DMS53 (cell line): ENCODE measurements around the gene GPN2.
"Not testable (repeated sequence)": the region's sequence is repeated elsewhere in the genome, so short reads cannot be mapped to it uniquely, and the experiment has no call there.

Source experiments
- DNase-seq: peaks from one replicate; lab custom pipeline; 2025; lab: John Stamatoyannopoulos, UW

The GPN2 gene

DNA sequence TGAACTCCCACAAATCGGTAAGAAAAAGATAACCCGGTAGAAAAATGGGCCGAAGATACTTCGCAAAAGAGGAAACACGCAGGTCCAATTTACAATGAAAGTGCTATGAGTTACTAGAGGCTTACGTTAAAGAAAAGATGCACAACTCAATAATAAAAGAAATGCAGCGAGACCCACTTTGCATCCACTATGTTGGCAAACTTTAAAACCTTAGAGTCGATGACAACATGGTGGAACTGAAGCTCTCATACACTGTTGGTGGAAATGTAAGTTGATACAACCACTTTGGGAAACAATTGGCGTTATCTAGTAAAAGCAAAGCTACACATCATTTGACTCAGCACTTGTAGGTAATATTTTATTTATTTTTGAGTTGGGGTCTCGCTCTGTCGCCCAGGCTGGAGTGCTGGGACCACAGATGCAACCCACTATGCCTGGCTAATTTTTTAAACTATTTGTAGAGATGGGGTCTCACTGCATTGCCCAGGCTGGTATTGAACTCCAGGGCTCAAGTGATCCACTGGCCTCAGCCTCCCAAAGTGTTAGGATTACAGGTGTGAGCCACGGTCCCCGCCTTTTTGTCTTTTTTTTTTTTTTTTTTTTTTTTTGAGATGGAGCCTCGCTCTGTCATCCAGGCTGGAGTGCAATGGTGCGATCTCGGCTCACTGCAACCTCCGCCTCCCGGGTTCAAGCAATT is 10.9 kb upstream of the GPN2 start:
- DNase-seq: peak; percentile 32

DNA sequence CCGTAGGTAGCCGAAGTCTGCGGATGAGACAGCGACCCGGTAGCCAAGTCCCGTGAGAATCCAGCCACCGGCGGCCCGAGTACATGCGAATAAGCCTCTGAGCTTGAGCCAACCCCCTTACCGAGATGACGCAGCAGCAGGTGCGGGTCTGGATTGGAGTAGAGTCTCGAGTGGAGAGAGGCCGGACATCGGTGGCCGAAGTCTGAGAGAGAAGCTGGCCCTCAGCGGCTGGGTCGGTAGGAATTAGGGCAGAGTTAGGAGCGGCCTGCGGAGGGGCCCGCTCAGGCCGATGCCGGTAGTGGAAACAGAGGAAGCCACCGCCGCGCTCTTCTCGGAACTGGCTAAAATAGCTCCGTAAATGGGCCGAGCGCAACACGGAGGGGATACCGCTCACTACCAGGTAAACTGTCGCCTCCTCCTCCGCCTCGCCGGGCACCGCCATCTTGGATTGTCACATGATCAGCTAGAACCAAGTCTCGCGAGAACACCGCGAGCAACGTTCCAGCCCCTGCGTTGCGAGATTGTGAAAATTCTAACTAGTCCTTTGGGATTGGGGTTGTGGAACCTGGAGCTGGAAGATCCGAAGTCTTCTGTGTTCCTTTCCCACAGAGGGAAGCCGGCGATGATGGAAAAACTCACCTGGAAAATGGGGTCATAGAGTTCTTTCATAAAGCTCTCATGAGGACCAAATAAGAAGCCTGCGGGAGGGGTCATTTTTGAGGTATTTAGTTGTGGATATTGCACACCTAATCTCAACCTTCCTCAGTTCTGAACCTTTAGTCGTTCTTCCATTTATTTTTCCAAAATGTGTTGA is 10.1 kb upstream of the GPN2 start, which contains the start of gene GPATCH3:
GPATCH3 (minus strand) TSS at position 467 of the 814 bp plus-strand sequence; CDS start at position 442, 25 bp downstream.
- peak; percentile 97 for DNase-seq

DNA sequence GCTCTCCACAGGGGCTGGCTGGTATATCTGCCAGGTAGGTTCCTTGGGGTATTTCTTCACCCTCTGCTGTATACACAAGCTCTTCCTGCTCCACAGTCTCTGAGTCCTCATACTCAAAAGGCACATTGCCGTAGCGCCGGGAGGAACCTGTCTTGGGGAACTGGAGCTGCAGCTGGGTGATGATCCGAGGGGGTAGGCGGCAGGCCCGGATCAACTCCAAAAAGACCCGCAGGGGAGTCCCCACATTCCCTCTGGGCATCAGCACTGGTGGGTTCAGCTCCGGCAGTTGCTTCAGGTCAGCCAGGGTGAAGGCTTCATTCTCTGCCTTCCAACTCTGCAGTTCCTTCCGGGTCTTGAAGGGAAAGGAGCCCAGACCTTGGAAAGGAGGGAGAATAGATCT is 7.3 kb upstream of the GPN2 start:
- DNase-seq: no peak

DNA sequence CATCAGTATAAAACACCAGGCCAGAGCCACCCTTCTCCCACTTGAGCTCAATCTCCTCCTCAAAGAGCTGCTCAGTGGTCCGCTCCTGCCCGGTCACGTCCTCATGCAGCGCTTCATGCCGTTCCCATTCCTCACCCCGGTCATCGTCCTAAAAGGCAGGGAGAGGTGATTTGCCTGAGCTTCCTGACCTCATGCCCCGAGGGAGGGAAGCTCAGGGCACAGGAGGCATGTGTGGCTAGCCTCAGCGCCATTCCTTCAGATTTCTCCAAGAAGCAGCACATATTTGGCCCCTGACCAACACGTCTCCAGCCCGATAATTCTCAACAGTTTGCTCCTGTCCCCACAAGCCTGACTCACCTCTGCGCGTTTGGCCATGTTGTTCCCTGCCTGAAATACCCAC is 4.2 kb upstream of the GPN2 start:
- no peak for DNase-seq

DNA sequence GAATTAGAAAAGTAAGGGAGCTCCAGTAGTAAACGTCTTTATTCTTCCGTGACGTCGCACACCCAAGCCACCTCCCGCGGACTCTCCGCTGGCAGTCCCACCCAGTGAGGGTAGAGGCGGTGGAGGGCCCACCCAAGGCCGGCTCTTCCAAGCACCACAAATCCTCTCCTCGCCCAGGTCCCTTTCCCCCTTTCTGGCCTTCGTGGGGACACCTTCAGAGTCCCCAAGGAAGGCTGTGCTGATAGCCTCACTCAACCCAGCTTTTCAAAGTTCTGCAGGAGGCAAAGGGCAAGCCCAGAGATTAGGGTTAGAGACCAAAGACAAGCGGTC is 349 bp upstream of the GPN2 start:
- peak; percentile 53 for DNase-seq

DNA sequence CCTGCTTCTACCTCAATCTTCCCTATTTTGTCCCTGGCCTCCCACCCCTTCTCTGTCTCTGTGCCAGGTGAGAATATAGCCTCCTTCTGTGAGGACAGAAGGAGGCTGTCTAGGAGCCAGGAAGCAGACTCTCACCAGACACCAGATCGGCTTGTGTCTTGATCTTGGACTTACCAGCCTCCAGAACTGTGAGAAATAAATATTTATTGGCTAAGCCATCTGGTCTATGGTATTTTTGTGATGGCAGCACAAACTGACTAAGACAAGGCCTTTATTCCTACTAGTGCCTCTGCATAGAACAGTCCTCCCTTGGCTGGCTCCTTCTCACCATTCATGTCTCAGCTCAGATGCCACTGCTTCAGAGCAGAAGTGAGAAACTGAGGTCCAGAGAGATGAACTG is 1.9 kb downstream of the GPN2 start:
- DNase-seq: no peak

DNA sequence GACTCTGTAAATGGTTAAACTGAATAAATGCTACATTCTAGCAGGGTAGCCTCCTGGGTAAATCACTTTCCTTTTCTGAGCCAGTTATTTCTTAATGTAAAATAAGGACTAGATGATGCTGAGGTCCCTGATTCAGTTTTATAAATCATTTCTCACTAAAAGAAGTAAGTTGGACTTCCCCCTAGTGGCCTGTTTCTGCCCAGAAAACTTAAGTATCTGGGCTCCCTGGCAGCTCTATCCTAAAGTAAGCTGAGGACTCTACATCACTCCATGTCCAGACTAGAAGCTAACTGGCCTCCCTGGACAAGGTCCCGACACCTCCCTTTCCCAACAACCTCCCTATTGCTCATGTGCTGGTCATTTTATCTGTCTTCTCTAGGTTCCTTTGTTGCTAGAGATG is 3.0 kb downstream of the GPN2 start:
- peak; percentile 53 for DNase-seq

DNA sequence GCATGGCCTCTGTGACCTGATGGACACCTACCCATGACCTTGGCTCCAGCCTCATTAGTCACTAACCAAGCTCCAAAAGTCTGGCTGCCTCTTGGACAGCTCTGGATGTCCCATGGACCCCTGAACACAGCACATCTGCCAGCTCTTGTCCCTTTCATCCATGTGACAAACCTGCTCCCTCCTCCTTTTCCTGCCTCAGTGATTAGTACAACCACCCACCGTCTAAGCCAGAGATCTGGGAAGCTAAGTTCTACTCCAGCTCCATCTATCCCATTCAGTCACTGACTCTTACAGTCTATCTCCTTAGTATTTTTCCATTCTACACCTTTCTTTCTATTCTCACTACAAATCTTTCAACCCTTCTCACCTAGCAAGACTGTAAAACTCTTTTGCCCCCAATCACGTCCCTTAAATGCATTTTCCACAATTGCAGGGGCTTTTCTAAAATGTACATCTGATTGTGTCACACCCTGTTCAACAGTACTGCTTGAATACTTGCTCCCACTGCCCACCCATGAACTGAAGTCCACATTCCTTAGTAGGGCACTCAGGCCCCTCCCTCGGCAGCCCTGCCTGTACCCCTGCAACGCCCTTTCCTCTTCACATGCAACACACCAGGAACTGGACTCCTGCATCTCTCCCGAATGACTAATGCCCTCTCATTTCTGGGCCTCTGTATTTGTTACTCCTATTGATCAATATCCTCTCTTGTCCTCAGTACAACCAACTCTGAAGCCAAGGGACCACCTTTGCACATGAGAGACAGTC is 7.2 kb downstream of the GPN2 start:
- DNase-seq: no peak

DNA sequence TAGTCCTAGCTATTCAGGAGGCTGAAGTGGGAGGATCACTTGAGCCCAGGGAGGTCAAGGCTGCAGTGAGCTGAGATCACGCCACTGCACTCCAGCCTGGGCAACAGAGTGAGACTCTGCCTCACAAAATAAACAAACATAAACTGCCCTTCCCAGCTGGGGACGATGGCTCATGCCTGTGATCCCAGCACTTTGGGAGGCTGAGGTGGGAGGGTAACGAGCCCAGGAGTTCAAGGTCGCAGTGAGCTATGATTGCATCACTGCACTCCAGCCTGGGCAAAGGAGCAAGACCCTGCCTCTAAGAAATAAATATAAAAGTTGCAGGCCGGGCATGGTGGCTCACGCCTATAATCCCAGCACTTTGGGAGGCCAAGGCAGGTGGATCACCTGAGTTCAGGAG is 8.5 kb downstream of the GPN2 start:
- not testable (repeated sequence) for DNase-seq

DNA sequence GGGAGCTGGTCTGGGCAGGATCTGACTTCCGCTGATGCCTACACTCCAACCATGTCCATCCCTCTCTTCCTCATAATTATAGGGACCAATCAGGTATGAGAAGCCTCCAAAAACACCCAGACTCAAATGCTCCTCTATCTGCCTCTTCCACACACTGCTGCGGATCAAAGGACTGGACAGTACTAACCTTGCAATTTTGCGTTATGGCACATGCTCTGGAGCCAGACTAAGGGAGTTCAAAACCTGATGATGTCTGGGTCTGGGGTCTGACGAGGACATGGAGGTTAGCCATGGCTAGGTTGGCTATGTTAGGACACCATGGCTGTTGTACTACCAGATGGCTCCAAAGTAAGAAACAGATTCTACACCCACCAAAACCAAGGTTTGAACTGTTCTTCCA is 10.3 kb downstream of the GPN2 start:
- no peak for DNase-seq

DNA sequence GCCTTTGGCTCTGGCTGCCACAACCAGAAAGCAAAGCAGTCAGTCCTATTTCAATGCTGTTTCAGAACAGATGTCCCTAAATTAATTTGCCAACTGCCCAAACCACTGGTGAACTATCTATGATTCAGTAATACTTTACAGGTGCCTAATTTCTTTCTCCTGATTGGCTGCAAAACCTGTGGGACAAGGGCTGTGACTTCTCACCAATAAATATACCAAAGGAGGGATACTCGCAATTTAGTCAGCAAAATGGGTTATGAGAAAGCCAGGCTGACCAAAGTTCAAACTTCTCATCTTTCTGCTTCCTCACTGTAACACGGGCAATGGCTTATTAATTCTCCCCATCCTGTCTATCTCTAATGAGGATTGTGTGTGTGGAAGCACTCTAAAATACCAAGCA is 12.8 kb downstream of the GPN2 start:
- DNase-seq: no peak

DNA sequence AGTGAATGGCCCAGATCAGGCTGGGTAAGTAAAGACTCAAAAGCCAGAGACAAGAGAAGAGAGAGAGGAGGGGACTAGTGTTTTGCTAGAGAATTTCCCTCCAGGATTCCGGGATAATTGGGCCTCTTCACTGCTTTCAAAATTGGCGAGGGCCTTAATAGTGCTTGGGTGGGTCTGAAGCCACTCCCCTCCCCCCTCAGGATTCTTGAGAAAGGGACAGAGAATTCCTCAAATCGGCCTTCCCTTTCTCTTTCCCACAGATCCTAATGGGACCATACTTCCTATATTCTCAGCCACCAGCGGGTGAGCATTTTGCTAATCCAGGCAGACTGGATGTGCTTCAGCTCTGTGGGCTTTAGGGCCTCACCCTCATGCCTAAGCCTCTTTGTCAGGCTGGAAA is 15.2 kb downstream of the GPN2 start:
- DNase-seq: no peak

DNA sequence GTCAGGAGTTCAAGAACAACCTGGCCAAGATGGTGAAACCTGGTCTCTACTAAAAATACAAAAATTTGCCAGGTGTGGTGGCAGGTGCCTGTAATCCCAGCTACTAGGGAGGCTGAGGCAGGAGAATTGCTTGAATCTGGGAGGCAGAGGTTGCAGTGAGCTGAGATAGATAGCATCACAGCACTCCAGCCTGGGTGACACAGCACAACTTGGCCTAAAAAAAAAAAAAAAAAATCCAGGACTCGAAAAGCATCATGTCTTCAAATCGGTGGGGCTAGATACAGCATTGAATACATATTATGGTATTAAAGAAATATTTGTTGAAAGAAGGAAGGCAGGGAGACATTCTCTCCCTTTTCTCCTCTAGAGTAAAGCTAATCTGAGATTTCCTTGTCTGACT is 17.0 kb downstream of the GPN2 start:
- DNase-seq: not testable (repeated sequence)

DNA sequence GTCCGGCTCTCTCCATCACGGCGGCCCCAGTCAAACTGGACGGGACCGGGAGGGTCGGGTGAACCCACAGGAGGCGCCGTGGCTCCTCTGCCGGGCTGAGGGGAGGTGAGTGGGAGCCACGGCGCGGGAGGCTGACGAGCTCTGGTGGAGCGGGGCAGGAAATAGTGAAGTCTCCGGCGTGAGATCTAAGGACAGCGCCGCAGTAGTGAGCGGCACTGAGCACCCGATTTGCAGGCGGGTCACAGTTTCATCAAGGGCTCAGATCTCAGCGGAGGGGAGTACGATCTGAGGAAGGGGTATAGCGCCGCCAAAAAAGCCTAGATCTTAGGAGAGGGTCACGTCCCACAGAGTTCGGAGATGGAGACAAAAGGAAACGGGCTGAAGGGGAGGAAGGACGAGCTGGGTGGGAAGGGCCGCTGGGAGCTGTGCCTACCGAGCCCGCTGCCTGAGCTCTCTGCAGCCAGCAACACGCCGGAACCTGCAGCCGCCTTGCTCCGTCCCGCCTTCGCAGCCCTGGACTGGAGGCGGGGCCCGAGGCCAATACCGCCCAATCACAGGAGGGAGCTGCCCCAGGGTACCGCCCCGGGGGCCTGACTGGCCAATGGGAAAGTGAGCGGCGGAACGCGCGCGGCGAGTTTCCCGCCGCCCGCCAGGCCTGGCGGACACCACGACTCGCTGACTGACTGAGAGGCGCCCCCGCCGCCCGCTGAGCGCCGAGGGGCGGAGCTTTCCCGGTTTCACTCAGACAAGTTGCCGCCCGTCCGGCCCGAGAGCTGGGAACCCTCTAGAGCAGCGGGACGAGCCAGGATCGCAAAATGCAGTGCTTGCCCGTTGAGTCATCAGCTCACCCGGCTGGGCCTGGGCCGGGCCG is 25.2 kb downstream of the GPN2 start:
- peak; percentile 99 for DNase-seq

DNA sequence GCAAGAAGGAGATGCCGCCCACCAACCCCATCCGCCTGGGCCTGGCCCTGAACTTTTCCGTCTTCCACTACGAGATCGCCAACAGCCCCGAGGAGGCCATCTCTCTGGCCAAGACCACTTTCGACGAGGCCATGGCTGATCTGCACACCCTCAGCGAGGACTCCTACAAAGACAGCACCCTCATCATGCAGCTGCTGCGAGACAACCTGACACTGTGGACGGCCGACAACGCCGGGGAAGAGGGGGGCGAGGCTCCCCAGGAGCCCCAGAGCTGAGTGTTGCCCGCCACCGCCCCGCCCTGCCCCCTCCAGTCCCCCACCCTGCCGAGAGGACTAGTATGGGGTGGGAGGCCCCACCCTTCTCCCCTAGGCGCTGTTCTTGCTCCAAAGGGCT is 26.4 kb downstream of the GPN2 start:
- DNase-seq: no peak

DNA sequence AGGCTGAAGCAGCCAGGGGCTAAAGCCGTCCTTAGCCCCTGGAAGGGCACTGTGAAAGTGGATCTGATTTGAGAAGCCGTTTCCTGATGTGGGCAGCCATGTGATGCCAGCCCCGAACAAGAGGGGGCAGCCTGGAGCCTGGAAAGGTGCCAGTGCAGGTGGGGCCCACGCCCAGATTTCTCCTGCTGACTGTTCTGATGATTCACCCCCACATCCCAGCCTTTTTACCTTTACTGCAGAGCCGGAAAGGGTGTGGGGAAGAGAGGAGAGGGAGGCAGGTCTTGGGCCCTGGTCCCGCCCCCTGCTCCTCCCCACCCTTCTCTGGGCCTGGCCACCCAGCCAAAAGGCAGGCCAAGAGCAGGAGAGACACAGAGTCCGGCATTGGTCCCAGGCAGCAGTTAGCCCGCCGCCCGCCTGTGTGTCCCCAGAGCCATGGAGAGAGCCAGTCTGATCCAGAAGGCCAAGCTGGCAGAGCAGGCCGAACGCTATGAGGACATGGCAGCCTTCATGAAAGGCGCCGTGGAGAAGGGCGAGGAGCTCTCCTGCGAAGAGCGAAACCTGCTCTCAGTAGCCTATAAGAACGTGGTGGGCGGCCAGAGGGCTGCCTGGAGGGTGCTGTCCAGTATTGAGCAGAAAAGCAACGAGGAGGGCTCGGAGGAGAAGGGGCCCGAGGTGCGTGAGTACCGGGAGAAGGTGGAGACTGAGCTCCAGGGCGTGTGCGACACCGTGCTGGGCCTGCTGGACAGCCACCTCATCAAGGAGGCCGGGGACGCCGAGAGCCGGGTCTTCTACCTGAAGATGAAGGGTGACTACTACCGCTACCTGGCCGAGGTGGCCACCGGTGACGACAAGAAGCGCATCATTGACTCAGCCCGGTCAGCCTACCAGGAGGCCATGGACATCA is 27.1 kb downstream of the GPN2 start, which contains the start of gene SFN:
SFN (plus strand) TSS at position 369 of the 904 bp plus-strand sequence; CDS start at position 433, 64 bp downstream.
- peak; percentile 99 for DNase-seq

DNA sequence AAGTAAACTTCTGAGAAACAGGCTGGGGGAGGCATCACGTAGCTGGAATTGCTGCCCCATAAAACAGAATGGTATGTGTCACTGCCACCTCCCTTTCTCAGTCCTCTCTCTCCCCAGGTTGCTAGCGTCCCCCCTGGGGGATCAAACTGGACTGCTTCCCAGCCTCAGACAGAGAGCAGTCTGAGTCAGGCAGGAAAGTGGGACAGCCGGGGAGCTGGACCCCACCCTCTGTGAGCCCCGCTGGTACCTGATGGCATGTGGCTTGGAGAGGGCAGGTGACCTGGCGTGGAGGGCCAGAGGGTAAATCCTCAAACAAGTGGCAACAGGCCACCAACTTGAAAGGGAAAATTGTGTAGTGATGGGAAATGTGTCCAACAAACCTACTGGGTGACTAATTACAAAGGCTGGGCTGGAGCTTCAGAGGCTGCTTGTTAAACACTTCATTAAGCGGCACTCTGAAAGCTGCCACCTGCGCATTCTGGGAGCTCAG is 28.1 kb downstream of the GPN2 start:
- no peak for DNase-seq

DNA sequence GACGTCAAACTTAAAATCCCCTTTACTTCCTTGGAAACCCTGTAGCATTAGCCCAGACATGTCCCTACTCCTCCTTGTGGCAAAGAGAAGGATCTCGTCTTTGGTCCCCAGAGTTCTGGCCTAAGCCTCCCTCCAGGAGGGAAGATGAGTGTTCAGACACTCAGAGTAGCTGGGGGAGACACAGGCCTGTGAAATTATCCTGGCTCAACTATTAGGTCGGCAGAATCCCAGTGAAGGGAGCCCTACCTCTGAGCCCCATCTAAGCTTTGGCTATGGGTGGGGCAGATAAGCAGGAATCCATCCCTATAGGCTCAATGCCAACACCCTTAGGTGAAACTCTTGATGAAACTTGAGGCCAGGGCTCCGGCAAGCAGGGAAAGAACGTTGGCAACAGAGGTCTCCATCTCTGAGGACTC is 28.8 kb downstream of the GPN2 start:
- DNase-seq: no peak

DNA sequence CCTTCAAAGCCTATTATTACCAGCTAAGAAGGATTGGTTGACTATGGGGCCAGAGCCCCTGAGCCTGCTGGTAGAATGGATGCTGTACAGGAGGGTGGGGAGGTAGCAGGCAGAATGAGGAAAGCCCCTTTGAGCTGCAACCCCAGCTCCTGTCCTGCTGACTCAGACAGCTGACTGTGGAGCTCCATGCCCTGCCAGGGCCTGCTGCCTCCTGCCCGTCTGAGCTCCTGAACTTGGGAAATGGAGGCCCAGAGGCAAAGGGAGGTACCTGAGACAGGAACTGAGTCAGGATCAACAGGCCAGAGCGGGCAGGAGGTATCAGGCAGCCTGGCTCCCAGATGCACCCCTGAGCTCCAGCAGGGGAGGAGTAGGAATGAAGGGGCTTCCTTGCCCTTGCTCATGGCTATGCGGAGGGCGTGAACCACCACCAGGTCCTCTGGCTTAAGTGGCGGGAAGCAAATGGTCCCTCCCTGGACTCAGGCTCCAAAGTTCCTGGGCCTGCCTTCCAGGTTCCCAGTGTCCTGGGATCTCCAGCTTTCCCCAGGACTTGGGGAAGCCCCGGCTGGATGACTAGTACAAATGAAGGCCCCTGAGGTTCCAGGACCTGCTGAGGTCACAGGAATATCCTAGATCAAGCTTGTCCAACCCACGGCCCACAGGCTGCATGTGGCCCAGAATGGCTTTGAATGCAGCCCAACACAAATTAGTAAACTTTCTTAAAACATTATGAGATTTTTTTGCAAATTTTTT is 31.0 kb downstream of the GPN2 start:
- no peak for DNase-seq

DNA sequence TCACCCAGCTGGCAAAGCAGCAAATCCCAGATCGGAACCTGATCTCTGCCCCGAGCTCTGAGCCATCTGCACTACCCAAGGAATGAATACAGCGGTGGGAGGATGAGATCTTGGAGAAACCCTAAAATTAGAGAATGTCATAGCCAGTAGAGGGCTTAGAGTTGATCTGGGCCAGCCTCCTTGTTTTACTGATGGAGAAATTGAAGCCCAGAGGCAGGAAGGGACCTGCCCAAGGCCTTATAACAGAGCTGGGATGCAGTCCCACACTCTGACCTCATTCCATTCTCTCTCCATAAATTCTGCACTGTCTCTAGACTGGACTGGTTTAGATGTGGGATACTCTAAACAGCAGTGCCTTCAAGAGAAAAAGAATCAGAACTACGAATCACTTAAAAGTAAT is 31.9 kb downstream of the GPN2 start:
- DNase-seq: no peak
